Transverse colon (tissue), 4 donors: ENCODE measurements around the gene NRN1.
"Not testable (repeated sequence)": the region's sequence is repeated elsewhere in the genome, so short reads cannot be mapped to it uniquely, and the experiment has no call there.

Source experiments
- EP300 ChIP-seq: sonication (generic); formaldehyde crosslinking; IDR thresholded peaks from one replicate; pipeline ENCODE4 v1.6.1; 2017; ENCODE audit warnings: antibody characterized with exemption, low read depth
- POLR2A ChIP-seq: fragments of 450-650 bp; IDR thresholded peaks from one replicate; pipeline ENCODE4 v1.6.1; 2016; ENCODE audit warnings: antibody characterized with exemption, mild to moderate bottlenecking, moderate library complexity
- POLR2AphosphoS5 ChIP-seq, 3 donors: sonication (generic); formaldehyde crosslinking; IDR thresholded peaks; one replicate each; pipeline ENCODE4 v1.6.1; 2016; ENCODE audit warnings: antibody characterized with exemption in 3 of 3
- TF ChIP-seq, protein P1 (sequence below), 5 experiments: fragments of 200-600 bp in 3 of 5; fragments of 450-650 bp in 2 of 5; sonication (generic) in 3 of 5; IDR thresholded peaks; 1 replicate in 2 of 5; 2 replicates in 3 of 5; pipeline ENCODE4 v1.5.1; 2016 to 2017; ENCODE audit warnings: antibody characterized with exemption in 5 of 5, inconsistent platforms in 3 of 5, mild to moderate bottlenecking in 2 of 5, moderate library complexity in 1 of 5

DNA sequence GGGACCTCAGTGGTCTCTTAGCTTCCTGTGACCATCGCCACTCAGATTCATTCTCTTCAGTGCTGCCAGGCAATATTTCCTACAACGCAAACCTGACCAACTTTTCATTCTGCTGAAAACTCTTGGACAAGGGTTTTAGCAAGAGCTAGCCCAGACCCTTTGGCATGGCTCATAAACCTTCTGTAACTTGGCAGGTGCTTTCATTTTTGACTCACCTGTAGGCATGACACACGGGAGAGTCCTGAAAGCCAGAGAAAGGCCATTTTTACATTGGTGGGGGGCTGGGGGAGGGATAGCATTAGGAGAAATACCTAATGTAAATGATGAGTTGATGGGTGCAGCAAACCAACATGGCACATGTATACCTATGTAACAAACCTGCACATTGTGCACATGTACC is 38.7 kb downstream of the NRN1 start:
- TF ChIP-seq, protein P1, sequence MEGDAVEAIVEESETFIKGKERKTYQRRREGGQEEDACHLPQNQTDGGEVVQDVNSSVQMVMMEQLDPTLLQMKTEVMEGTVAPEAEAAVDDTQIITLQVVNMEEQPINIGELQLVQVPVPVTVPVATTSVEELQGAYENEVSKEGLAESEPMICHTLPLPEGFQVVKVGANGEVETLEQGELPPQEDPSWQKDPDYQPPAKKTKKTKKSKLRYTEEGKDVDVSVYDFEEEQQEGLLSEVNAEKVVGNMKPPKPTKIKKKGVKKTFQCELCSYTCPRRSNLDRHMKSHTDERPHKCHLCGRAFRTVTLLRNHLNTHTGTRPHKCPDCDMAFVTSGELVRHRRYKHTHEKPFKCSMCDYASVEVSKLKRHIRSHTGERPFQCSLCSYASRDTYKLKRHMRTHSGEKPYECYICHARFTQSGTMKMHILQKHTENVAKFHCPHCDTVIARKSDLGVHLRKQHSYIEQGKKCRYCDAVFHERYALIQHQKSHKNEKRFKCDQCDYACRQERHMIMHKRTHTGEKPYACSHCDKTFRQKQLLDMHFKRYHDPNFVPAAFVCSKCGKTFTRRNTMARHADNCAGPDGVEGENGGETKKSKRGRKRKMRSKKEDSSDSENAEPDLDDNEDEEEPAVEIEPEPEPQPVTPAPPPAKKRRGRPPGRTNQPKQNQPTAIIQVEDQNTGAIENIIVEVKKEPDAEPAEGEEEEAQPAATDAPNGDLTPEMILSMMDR (IDR thresholded peaks at IDR 0.05): not testable (repeated sequence)
- not testable (repeated sequence) for TF ChIP-seq POLR2A; POLR2AphosphoS5 (IDR thresholded peaks at IDR 0.05); EP300
